ENCODE results near the gene MRPL19.
"Not testable (repeated sequence)": the region's sequence is repeated elsewhere in the genome, so short reads cannot be mapped to it uniquely, and the experiment has no call there.

Gene MRPL19

GRCh38 chr2:75675908-75676307 is 29.3 kb downstream of the MRPL19 start:
- DNase-seq: no peak

DNA sequence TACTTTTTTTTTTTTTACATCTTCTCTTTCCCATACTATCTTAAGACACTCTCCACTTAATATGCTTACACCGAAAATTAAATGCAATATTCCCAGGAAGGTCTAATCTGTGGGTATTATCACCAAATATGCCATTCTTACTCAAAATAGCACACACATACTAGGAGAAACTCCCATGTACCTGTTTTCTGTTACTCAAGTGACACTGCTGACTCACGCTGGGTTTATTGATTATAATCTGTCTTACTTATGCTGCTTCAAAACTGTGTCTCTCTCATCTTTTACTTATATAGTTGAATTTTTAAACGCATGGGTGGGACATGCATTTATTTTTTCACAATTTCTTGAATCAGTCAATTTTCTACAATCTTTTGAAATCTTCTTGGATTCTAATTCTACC is 29.9 kb downstream of the MRPL19 start:
- DNase-seq: no peak

DNA sequence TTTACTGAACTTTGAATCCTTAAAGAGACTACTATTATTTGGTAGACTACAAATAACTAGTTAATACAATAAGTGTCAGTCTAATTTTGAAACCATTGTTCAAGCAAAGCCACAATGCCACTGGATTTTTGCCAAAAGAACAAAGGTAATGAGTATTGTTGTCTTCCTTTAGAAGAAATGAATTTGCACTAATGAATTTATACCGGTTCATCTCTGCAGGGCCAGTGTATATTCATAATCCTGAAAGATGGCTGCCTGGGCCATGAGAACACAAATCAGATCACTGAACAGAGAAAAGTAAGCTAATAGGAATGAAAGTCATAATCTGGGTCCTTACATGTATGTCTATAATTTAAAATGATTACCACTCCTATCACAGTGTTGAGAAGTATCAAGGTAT is 33.0 kb downstream of the MRPL19 start:
- DNase-seq: no peak

GRCh38 chr2:75680402-75680801 is 33.8 kb downstream of the MRPL19 start:
- no peak for DNase-seq

DNA sequence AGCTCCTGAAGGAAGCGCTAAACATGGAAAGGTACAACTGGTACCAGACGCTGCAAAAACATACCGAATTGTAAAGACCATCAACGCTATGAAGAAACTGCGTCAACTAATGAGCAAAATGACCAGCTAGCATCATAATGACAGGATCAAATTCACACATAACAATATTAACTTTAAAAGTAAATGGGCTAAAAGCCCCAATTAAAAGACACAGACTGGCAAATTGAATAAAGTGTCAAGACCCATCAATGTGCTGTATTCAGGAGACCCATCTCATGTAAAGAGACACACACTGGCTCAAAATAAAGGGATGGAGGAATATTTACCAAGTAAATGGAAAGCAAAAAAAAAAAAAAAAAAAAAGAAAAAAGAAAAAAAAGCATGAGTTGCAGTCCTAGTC is 36.8 kb downstream of the MRPL19 start:
- not testable (repeated sequence) for DNase-seq

GRCh38 chr2:75688196-75688595 is 41.6 kb downstream of the MRPL19 start:
- no peak for DNase-seq

- no peak for DNase-seq
Observed at GRCh38 chr2:75698918-75699317, 52.3 kb downstream of the MRPL19 start.

GRCh38 chr2:75702593-75702992 is 56.0 kb downstream of the MRPL19 start:
- DNase-seq: no peak

- peak; percentile 6 for DNase-seq
Observed at GRCh38 chr2:75703589-75704287, 57.2 kb downstream of the MRPL19 start.

GRCh38 chr2:75705921-75706320 is 59.3 kb downstream of the MRPL19 start:
- DNase-seq: no peak

GRCh38 chr2:75707901-75708300 is 61.3 kb downstream of the MRPL19 start:
- DNase-seq: no peak

- DNase-seq: no peak
Observed at GRCh38 chr2:75709297-75709696, 62.7 kb downstream of the MRPL19 start.

DNA sequence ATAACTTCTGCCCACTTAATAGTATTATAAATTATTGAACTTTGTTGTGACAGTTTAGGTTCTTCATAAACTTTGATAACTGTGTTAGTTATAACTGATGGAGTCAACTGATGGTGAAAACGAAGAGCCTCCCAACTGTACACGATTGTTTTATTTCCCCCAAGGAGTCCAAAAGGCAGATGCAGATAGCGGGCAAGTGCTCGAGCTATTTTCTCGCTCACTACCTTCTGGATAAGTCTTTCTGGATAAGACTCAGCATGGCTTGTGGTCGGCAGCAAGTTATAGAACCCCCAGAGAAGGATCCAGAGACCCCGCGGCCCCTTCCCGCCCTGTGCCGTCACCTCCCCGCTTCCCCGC is 63.6 kb downstream of the MRPL19 start:
- DNase-seq: no peak

GRCh38 chr2:75710577-75711253 is 64.1 kb downstream of the MRPL19 start, which contains the start of gene GCFC2:
GCFC2 (minus strand) TSS chr2:75710915; CDS start chr2:75710855, 60 bp downstream.
- peak; percentile 86 for DNase-seq

DNA sequence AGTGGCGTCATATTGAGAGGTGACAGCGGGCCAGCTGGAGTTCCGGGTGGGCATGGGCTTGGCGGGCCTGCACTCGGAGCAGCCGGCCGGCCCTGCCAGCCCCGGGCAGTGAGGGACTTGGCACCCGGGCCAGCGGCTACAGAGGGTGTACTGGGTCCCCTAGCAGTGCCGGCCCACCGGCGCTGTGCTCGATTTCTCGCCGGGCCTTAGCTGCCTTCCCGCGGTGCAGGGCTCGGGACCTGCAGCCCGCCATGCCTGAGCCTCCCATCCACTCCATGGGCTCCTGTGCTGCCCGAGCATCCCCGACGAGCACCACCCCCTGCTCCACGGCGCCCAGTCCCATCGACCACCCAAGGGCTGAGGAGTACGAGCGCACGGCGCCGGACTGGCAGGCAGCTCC is 65.0 kb downstream of the MRPL19 start:
- not testable (repeated sequence) for DNase-seq

DNA sequence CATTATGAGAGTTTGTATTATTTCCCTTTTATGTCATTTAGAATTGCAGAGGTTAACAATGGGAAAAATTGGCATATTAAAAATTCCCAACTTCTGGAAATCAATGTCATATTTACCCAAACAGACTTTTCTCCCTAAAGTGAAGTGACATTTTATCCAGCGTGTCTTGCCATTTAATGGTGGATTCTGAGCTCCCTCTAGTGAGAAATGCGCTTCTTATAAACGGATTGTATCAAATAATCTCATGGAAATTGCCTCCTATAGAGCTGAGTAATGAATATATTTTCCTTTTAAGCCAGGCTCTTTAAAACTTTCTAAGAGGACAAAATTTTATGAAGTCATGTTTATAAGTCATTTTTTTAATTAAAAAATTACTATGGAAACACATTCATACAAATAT is 69.8 kb downstream of the MRPL19 start:
- DNase-seq: no peak

GRCh38 chr2:75719616-75720015 is 73.0 kb downstream of the MRPL19 start:
- no peak for DNase-seq

- DNase-seq: no peak
Observed at GRCh38 chr2:75720525-75720924, 73.9 kb downstream of the MRPL19 start.

- no peak for DNase-seq
Observed at GRCh38 chr2:75722687-75723086, 76.1 kb downstream of the MRPL19 start.

GRCh38 chr2:75728614-75729419 is 82.2 kb downstream of the MRPL19 start:
- DNase-seq: no peak

- no peak for DNase-seq
Observed at GRCh38 chr2:75729861-75730260, 83.3 kb downstream of the MRPL19 start.

GRCh38 chr2:75736276-75736675 is 89.7 kb downstream of the MRPL19 start:
- no peak for DNase-seq

- DNase-seq: no peak
Observed at GRCh38 chr2:75737961-75738360, 91.4 kb downstream of the MRPL19 start.
